MM.1S (cell line): ENCODE data around the gene ERFL.
A peak's percentile ranks its signal among the peaks of the same experiment; 100 is the strongest.

Source experiments
- DNase-seq: peaks from one replicate; pipeline ENCODE4 v3.0.0-alpha.2; 2015
- H2AFZ ChIP-seq: fragments of 300-600 bp; sonication (generic); 2 replicates; pipeline ENCODE4 v1.6.0; 2016; ENCODE audit warnings: antibody characterized with exemption, low read length
- H3F3A ChIP-seq: fragments of 300-600 bp; sonication (generic); 2 replicates; pipeline ENCODE4 v1.6.1; 2016; ENCODE audit warnings: mild to moderate bottlenecking, antibody characterized with exemption, low read length, moderate library complexity, mixed read lengths; ENCODE audit not compliant: insufficient read depth
- H3K27ac ChIP-seq: fragments of 300-600 bp; sonication (generic); 2 replicates; pipeline ENCODE4 v1.5.1; 2016; ENCODE audit warnings: mild to moderate bottlenecking, low read length
- H3K27me3 ChIP-seq: fragments of 300-600 bp; sonication (generic); replicated peaks from 2 replicates; pipeline ENCODE4 v1.6.0; 2016; ENCODE audit warnings: low read length; ENCODE audit not compliant: insufficient read depth
- H3K36me3 ChIP-seq: fragments of 300-600 bp; sonication (generic); replicated peaks from 2 replicates; pipeline ENCODE4 v1.6.1; 2016; ENCODE audit warnings: mild to moderate bottlenecking, low read length, mixed read lengths; ENCODE audit not compliant: insufficient read depth
- H3K4me1 ChIP-seq: fragments of 300-600 bp; sonication (generic); 2 replicates; pipeline ENCODE4 v1.6.1; 2016; ENCODE audit warnings: low read length, mixed read lengths
- H3K4me2 ChIP-seq: fragments of 300-600 bp; sonication (generic); 2 replicates; pipeline ENCODE4 v1.6.0; 2016; ENCODE audit warnings: low read depth, low read length
- H3K4me3 ChIP-seq: fragments of 300-600 bp; sonication (generic); 2 replicates; pipeline ENCODE4 v1.5.1; 2016; ENCODE audit warnings: low read length, mixed read lengths
- H3K79me2 ChIP-seq: fragments of 300-600 bp; sonication (generic); 2 replicates; pipeline ENCODE4 v1.6.1; 2016; ENCODE audit warnings: mixed run types, low read length, mixed read lengths
- H3K9ac ChIP-seq: fragments of 300-600 bp; sonication (generic); 2 replicates; pipeline ENCODE4 v1.6.1; 2016; ENCODE audit warnings: low read length, mixed read lengths
- H3K9me2 ChIP-seq: fragments of 300-600 bp; sonication (generic); replicated peaks from 2 replicates; pipeline ENCODE4 v1.6.1; 2016; ENCODE audit warnings: mild to moderate bottlenecking, low read length, mixed read lengths; ENCODE audit not compliant: insufficient read depth
- H3K9me3 ChIP-seq: fragments of 300-600 bp; sonication (generic); replicated peaks from 2 replicates; pipeline ENCODE4 v1.6.1; 2016; ENCODE audit warnings: mild to moderate bottlenecking, low read length, mixed read lengths; ENCODE audit not compliant: insufficient read depth
- H4K20me1 ChIP-seq: fragments of 300-600 bp; sonication (generic); 2 replicates; pipeline ENCODE4 v1.6.1; 2016; ENCODE audit warnings: mild to moderate bottlenecking, low read length, moderate library complexity, mixed read lengths; ENCODE audit not compliant: insufficient read depth
- EZH2 ChIP-seq: fragments of 300-600 bp; sonication (generic); optimal IDR thresholded peaks from 2 replicates; pipeline ENCODE3; 2017; ENCODE audit warnings: low read depth, mild to moderate bottlenecking, antibody characterized with exemption, low read length, mixed read lengths
- EZH2phosphoT487 ChIP-seq: fragments of 300-600 bp; sonication (generic); IDR thresholded peaks from 2 replicates; pipeline ENCODE4 v1.6.1; 2018; ENCODE audit warnings: antibody characterized with exemption, low read length
- TF ChIP-seq, protein P1 (sequence below): fragments of 300-600 bp; sonication (generic); IDR thresholded peaks from 2 replicates; pipeline ENCODE4 v1.5.1; 2016; ENCODE audit warnings: antibody characterized with exemption, low read length, mixed read lengths

ERFL gene

DNA sequence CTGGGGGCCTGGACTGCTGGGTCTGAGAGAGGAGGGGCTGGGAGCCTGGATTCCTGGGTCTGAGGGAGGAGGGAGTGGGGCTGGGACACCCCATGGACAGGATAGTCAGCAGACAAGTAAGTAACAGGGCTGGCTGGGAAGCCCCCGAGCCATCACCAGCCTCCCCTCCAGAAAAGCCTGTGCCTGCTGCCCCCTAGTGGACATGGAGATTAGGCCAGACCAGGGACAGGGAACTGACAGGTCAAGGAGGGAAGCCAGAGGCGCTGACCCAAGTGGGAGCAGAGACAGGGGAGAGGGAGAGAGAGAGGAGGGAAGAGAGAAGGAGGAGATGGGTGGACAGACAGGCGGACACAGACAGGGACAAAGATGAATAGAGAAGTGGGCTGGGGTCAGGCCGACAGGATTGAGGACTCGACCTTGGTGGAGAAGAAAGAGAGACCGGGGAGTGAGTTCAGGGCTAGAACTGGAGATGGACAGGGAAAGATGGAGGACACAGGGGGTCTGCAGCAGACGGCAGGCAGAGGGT, 6.7 kb upstream of the ERFL start:
- no peaks in the 10 kb centered on the region for H3K79me2 ChIP-seq
- H3K4me2 ChIP-seq, result no peak overlapping the region
- no peaks in the 10 kb centered on the region for H3K9me2 ChIP-seq
- H3K9me3 ChIP-seq, result no peaks in the 10 kb centered on the region
- no peaks in the 10 kb centered on the region for H3K36me3 ChIP-seq
- DNase-seq, result peak; percentile 55
- H3K27ac ChIP-seq, result no peak overlapping the region
- TF ChIP-seq EZH2 (no peak), EZH2phosphoT487 (no peak)
- TF ChIP-seq, protein P1, sequence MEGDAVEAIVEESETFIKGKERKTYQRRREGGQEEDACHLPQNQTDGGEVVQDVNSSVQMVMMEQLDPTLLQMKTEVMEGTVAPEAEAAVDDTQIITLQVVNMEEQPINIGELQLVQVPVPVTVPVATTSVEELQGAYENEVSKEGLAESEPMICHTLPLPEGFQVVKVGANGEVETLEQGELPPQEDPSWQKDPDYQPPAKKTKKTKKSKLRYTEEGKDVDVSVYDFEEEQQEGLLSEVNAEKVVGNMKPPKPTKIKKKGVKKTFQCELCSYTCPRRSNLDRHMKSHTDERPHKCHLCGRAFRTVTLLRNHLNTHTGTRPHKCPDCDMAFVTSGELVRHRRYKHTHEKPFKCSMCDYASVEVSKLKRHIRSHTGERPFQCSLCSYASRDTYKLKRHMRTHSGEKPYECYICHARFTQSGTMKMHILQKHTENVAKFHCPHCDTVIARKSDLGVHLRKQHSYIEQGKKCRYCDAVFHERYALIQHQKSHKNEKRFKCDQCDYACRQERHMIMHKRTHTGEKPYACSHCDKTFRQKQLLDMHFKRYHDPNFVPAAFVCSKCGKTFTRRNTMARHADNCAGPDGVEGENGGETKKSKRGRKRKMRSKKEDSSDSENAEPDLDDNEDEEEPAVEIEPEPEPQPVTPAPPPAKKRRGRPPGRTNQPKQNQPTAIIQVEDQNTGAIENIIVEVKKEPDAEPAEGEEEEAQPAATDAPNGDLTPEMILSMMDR, result peak; percentile 93
- no peak overlapping the region for H3K9ac ChIP-seq
- H4K20me1 ChIP-seq, result no peaks in the 10 kb centered on the region
- H3F3A ChIP-seq, result no peaks in the 10 kb centered on the region
- no peak overlapping the region for H2AFZ ChIP-seq
- H3K4me1 ChIP-seq, result no peaks in the 10 kb centered on the region
- H3K4me3 ChIP-seq, result no peak overlapping the region
- peaks cover 58% of the 10 kb centered on the region for H3K27me3 ChIP-seq

DNA sequence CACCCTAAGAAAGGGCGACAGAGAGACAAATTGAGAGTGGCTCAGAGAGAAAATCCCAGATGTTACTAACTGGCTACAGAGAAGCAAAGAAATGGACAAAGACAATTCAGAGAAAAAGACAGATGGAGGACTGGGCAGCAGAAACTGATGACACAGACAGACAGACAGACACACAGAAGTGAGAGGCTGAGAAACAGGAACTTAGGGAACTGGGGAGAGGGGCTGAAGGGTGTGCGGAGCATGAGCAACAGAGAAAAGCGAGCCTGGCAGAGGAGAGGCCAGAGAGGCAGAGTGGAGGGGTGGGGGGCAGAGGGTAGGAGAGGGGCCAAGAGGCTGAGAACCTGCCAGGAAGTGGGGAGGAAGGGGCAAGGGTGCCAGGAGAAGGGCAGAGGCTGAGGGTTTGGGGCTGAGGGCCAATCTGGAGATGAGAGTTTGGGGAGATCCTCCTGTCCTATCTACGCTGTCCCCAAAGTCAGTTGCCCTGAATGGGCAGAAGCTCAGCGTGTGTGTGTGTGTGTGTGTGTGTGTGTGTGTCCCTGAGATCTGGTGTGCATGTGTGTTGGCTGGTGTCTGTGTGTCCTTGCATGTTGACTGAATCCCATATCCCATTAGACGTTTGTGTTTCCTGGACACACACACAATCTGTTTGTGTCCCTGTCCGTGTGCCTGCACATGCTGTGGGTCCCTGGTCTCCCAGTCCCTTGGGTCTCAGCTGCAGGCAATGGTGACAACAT, 5.6 kb upstream of the ERFL start:
- TF ChIP-seq, protein P1, result no peak
- TF ChIP-seq EZH2phosphoT487 (no peak), EZH2 (no peak)
- Histone ChIP-seq H3K4me1 (peaks cover 5% of the 10 kb centered on the region; the same call in 1 of the 2 replicates), H2AFZ (no peak overlapping the region), H3K27ac (no peak overlapping the region), H3F3A (no peaks in the 10 kb centered on the region), H3K9me3 (no peaks in the 10 kb centered on the region), H3K79me2 (no peaks in the 10 kb centered on the region), H4K20me1 (no peaks in the 10 kb centered on the region), H3K9ac (no peak overlapping the region), H3K9me2 (no peaks in the 10 kb centered on the region), H3K36me3 (no peaks in the 10 kb centered on the region), H3K4me3 (no peak overlapping the region), H3K4me2 (no peak overlapping the region), H3K27me3 (peaks cover 69% of the 10 kb centered on the region)
- no peak for DNase-seq

DNA sequence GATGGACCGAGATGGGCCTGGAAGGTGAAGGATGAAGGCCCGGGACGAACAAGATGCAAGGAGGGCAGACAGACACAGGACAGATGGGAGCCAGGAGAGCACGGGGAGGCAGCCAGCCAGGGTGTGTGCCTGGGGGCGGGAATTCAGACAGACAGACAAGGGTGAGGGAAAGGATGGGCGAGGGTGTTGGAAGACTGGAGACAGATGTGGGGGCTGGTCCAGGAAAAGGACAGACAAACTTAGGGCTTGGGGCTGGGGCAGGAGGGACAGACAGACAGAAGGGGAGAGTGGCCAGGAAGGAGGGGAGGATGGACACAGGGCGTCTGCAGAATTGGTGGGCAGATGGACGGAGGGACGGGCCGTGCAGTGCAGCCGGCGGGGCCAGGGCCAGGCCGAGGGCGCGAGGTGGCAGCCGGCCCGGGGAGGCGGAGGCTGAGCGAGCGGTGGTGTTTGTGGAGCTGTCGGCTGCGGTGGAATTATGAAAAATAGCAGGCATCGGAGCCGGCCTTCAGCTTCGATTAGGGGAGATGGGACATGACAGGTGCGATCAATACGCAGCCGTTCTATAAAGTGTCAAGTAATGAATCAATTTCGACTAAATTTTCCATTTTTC, 4.6 kb upstream of the ERFL start:
- Histone ChIP-seq H3K9me2 (no peaks in the 10 kb centered on the region), H3K79me2 (no peaks in the 10 kb centered on the region), H3K27me3 (peaks cover 79% of the 10 kb centered on the region), H4K20me1 (no peaks in the 10 kb centered on the region), H3K9ac (no peak overlapping the region), H3K4me2 (no peak overlapping the region), H2AFZ (no peak overlapping the region), H3K9me3 (no peaks in the 10 kb centered on the region), H3K36me3 (no peaks in the 10 kb centered on the region), H3K4me3 (no peak overlapping the region), H3K27ac (no peak overlapping the region), H3F3A (no peaks in the 10 kb centered on the region), H3K4me1 (peaks cover 7% of the 10 kb centered on the region; the same call in 1 of the 2 replicates)
- no peak for DNase-seq
- TF ChIP-seq EZH2 (no peak), EZH2phosphoT487 (no peak)
- TF ChIP-seq, protein P1, result no peak
